Activated naive CD8-positive, alpha-beta T cell treated with anti-CD3 and anti-CD28 coated beads, Interleukin-2, amount 50 U/mL, for 24 hours (primary cell): Measurements from ENCODE around the gene CEBPZOS.

Experiments used
- ATAC-seq: fragments of 150-1000 bp; cut with Tn5 transposase; one replicate; pipeline ENCODE4 v1.10.0; 2021
- DNase-seq: peaks from one replicate; pipeline ENCODE4 v3.0.0; 2021
- H3K27ac Mint-ChIP-seq: one replicate; pipeline ENCODE4 v1.8.0; 2021; ENCODE audit warnings: mild to moderate bottlenecking, mixed read lengths
- H3K27me3 Mint-ChIP-seq: one replicate; pipeline ENCODE4 v1.8.0; 2021; ENCODE audit warnings: mixed read lengths
- H3K36me3 Mint-ChIP-seq: one replicate; pipeline ENCODE4 v1.8.0; 2021; ENCODE audit warnings: low read depth, mixed read lengths
- H3K4me1 Mint-ChIP-seq: one replicate; pipeline ENCODE4 v1.8.0; 2021; ENCODE audit warnings: mixed read lengths
- H3K4me3 Mint-ChIP-seq: one replicate; pipeline ENCODE4 v1.8.0; 2021; ENCODE audit warnings: mild to moderate bottlenecking, moderate library complexity, mixed read lengths
- H3K9me3 Mint-ChIP-seq: one replicate; pipeline ENCODE4 v1.8.0; 2021; ENCODE audit warnings: mixed read lengths

CEBPZOS gene

DNA sequence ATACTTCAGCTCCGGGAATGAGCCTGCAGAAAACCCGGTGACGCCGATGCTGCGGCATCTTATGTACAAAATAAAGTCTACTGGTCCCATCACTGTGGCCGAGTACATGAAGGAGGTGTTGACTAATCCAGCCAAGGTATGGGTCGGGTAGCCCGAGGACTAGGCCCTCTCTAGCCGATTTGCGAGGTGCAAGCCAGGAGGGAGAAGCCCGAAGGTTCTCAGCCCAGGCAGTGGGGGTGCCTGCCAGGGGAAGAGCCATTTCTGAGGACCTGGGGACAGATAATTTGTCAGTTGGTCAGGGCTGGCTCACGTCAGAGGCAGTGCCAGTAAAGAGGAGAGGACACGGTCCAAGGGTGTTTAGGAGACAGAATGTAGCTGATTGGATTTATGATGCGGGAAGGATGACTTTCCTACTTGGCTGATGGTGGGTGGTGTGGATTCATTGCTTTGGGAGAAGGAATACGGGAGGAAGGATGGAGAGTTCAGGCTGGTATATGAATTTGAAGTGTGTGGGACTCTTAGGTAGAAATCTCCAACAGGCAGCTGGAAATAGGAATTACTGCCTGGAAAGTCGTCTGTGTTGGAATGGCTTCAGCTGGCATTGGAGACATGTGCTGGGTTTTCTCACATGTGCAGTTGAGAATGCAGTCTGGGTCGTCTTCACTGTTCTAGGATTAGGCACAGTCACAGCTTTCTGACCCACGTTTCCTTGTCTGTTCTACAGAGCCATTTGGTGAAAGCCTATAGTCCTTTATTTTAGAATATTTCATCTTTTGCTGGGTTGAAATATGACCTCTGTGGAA, 36.0 kb downstream of the CEBPZOS start:
- Mint-ChIP-seq H3K9me3 (no peaks in the 10 kb centered on the region), H3K36me3 (peaks cover 31% of the 10 kb centered on the region), H3K27ac (no peak overlapping the region), H3K4me3 (no peak overlapping the region), H3K4me1 (peaks cover 29% of the 10 kb centered on the region), H3K27me3 (no peaks in the 10 kb centered on the region)
- ATAC-seq (no peak), DNase-seq (no peak)

DNA sequence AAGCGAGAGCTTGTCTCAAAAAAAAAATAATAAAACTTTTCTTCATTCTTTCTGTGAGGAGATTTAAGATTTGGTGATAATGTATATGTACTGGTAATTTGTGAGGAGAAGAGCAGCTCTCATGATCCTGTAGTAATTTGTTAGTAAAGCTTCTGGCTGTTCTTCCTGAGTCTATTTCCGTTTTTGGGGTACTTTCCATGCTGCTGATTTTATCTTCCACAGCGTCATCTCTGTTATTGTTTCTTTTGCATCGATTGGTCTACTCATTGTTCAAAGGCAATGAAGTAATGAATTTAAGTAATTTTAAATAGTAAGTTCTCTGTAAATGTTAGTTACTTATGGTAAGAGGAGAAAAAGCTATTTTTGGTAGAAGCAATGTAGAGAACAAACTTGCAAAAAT, 47.1 kb downstream of the CEBPZOS start:
- Mint-ChIP-seq H3K36me3 (peaks cover 37% of the 10 kb centered on the region), H3K9me3 (no peaks in the 10 kb centered on the region), H3K4me3 (no peak overlapping the region), H3K27me3 (no peaks in the 10 kb centered on the region), H3K4me1 (peaks cover 10% of the 10 kb centered on the region), H3K27ac (no peak overlapping the region)
- ATAC-seq (no peak), DNase-seq (no peak)

DNA sequence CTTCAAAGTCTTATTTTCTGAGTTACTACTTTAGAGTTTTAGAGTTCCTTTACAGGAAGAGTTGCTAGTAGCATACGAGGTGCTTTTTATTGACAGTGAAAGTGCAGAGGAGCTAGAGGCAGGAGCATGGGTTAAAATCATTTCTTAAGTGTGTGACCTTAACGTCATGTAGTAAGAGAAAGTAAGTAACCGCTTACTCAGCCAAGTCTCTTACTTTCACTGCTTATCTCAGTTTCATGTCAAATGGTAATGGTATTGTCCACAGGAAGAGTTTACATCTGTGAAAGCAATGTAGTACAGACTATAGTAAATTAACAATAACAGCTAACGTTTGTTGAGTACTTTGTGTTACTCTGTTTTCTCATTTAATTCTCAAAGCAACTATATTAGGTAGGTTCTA, 47.7 kb downstream of the CEBPZOS start:
- Mint-ChIP-seq H3K4me1 (peaks cover 10% of the 10 kb centered on the region), H3K4me3 (no peak overlapping the region), H3K27me3 (no peaks in the 10 kb centered on the region), H3K36me3 (peaks cover 41% of the 10 kb centered on the region), H3K9me3 (no peaks in the 10 kb centered on the region), H3K27ac (no peak overlapping the region)
- DNase-seq (no peak), ATAC-seq (peak; percentile 63)

DNA sequence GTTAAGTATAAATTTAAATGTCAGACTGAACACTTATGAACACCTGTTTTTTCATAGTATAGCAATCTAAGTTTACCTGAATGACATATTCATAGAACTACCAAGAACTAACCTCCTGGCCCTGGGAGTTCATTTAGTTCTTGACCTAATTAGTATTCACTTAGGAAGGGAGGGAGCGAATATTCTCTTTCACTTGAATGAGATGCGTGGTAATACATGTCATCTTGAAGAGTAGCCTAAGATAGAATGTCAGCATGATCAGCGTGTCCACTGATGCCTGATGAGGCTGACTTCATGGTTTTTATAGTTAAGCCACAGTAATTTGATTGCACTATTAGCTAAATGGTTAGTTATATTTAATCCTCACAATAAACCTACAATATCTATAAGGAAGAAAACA, 48.5 kb downstream of the CEBPZOS start:
- Mint-ChIP-seq H3K4me1 (peaks cover 10% of the 10 kb centered on the region), H3K27me3 (no peaks in the 10 kb centered on the region), H3K9me3 (no peaks in the 10 kb centered on the region), H3K4me3 (no peak overlapping the region), H3K27ac (no peak overlapping the region), H3K36me3 (peaks cover 46% of the 10 kb centered on the region)
- ATAC-seq (no peak), DNase-seq (no peak)

DNA sequence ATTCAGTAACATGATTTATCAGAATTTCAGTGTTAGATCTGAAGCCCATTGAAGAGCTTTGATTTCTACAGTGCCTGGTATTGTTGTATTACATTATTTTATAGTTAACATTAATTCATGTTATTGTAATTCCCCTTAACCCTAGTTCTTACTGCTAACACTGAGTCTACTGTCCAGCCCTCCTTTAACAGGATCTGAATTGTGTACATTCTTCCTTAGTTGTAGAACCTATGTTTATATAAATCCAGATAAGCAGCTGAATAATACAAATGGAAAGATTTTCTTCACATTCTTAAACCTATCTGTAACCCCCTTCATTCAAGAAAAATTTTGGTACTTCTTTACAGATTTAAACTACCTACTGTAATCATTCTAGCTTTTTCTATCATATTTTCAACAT, 49.9 kb downstream of the CEBPZOS start:
- Mint-ChIP-seq H3K9me3 (no peaks in the 10 kb centered on the region), H3K27me3 (no peaks in the 10 kb centered on the region), H3K4me1 (peaks cover 10% of the 10 kb centered on the region), H3K27ac (no peak overlapping the region), H3K4me3 (no peak overlapping the region), H3K36me3 (peaks cover 53% of the 10 kb centered on the region)
- no peak for ATAC-seq
- DNase-seq, result no peak

DNA sequence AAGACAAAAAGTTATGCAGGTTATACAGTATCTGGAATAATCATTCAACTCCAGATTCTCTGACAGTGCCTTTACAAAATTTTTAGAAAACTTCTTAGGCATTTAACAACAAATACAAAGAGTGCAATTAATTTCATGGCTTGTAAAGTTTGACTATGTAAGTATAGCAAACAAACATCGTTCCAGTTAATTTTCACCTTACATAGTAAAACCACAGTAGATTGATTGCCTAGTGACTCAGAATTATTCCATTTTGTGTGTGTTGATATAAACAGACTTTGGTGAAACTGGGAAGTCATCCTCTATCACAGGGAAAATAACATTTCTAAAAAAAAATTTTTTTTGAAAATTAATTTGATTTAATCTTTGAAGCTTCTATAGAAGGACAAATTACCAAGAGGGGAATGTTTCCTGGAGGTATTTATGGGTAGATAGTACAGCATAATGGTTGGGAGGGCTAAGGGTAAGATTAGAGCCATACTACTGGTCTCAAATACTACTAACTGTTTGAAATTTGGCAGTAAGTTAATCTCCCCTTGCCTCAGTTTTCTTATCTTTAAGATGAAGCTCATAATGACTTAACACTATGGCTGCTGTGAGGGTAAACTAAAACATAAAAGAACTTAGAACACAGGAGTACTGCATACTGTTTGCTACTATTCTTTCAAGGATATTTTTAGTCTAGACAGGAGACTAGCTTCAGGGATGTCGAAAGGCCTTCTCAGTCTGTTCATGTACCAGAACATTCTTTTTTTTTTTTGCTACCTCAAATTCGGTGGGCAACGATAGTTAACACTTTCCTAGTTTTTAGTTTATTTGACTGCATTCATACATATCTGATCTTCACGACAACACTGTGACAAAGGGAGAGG, 54.8 kb downstream of the CEBPZOS start:
- Mint-ChIP-seq H3K9me3 (no peaks in the 10 kb centered on the region), H3K36me3 (peaks cover 52% of the 10 kb centered on the region), H3K27ac (no peak overlapping the region), H3K27me3 (no peaks in the 10 kb centered on the region), H3K4me1 (no peaks in the 10 kb centered on the region), H3K4me3 (no peak overlapping the region)
- ATAC-seq, result no peak
- DNase-seq, result no peak
